Endothelial cell of umbilical vein (primary cell): Measurements from ENCODE around the gene CFP. TPM values are rescaled to one million over a fixed set of nuclear protein-coding genes. Genes with fewer than 3 reads are reported as not detected.

Experiments
- BruUV-seq: library from RNA; stranded (reverse); fragments of 400-500 nt; replicated peaks from 2 replicates; lab custom pipeline; 2021; lab: Mats Ljungman, UMichigan
- CTCF ChIA-PET: fragments of 300-600, 350-600 bp; sonication (Branson Sonifier 250); formaldehyde crosslinking; loops from one replicate; lab custom pipeline; 2021; ENCODE audit warnings: antibody characterized with exemption, inconsistent platforms; lab: Charles Lee
- POLR2A ChIA-PET: fragments of 300-600, 350-600 bp; sonication (Branson Sonifier 250); formaldehyde crosslinking; loops from one replicate; lab custom pipeline; 2021; ENCODE audit warnings: antibody characterized with exemption, inconsistent platforms; lab: Charles Lee
- DNase-seq: peaks from one replicate; pipeline ENCODE4 v3.0.0-alpha.2; 2011; ENCODE audit warnings: low read depth, low spot score
- FAIRE-seq: peaks from 2 replicates; lab custom pipeline; 2011; peaks lifted over from hg19 to GRCh38; lab: Jason Lieb, UNC
- H2AFZ ChIP-seq: 2 replicates; pipeline ENCODE4 v1.6.0; 2012; ENCODE audit warnings: low read depth, low read length, control low read depth, inconsistent platforms
- H3K27ac ChIP-seq: 2 replicates; pipeline ENCODE4 v1.5.1; 2011; ENCODE audit warnings: low read depth, mild to moderate bottlenecking, control low read depth, low read length, moderate library complexity; ENCODE audit not compliant: insufficient read depth
- H3K27me3 ChIP-seq, 2 experiments: 2 replicates each; pipeline versions ENCODE4 v1.6.0 to v1.6.1; 2011; ENCODE audit warnings: low read length in 2 of 2, mixed read lengths in 1 of 2; ENCODE audit not compliant: control insufficient read depth in 2 of 2, insufficient read depth in 2 of 2
- H3K36me3 ChIP-seq, 2 experiments: 2 replicates in 1 of 2; 3 replicates in 1 of 2; pipeline ENCODE4 v1.5.1; 2011; ENCODE audit warnings: low read length in 2 of 2, mild to moderate bottlenecking in 1 of 2, moderate library complexity in 1 of 2; ENCODE audit not compliant: control insufficient read depth in 2 of 2, insufficient read depth in 2 of 2; ENCODE audit errors: extremely low read depth in 1 of 2
- H3K4me1 ChIP-seq: 3 replicates; pipeline ENCODE4 v1.5.1; 2011; ENCODE audit warnings: mild to moderate bottlenecking, low read length; ENCODE audit not compliant: control insufficient read depth, insufficient read depth; ENCODE audit errors: extremely low read depth
- H3K4me2 ChIP-seq: 2 replicates; pipeline ENCODE4 v1.6.1; 2011; ENCODE audit warnings: low read length, control low read depth, mixed read lengths; ENCODE audit not compliant: insufficient read depth
- H3K4me3 ChIP-seq, 3 experiments: fragments of 200-600 bp in 1 of 3; sonication (generic), shearing (Covaris generic) in 1 of 3; replicated peaks in 1 of 3; 2 replicates each; pipeline ENCODE4 v1.5.1; 2011 to 2016; ENCODE audit warnings: control low read depth in 3 of 3, low read length in 3 of 3, mild to moderate bottlenecking in 2 of 3, inconsistent platforms in 1 of 3, low read depth in 1 of 3, moderate library complexity in 1 of 3; ENCODE audit not compliant: insufficient read depth in 1 of 3
- H3K79me2 ChIP-seq: 2 replicates; pipeline ENCODE4 v1.6.0; 2012; ENCODE audit warnings: low read length, inconsistent platforms; ENCODE audit not compliant: control insufficient read depth, insufficient read depth
- H3K9ac ChIP-seq: replicated peaks from 2 replicates; pipeline ENCODE3; 2011; ENCODE audit warnings: low read length, control low read depth; ENCODE audit not compliant: insufficient read depth; ENCODE audit errors: extremely low read depth
- H3K9me1 ChIP-seq: replicated peaks from 3 replicates; pipeline ENCODE4 v1.6.0; 2011; ENCODE audit warnings: mild to moderate bottlenecking, low read length; ENCODE audit not compliant: control insufficient read depth, insufficient read depth; ENCODE audit errors: extremely low read depth
- H3K9me3 ChIP-seq: replicated peaks from 2 replicates; pipeline ENCODE4 v1.5.1; 2012; ENCODE audit warnings: low read length, inconsistent platforms; ENCODE audit not compliant: control insufficient read depth, insufficient read depth
- H4K20me1 ChIP-seq: replicated peaks from 2 replicates; pipeline ENCODE3; 2011; ENCODE audit warnings: mild to moderate bottlenecking, low read length; ENCODE audit not compliant: control insufficient read depth, insufficient read depth; ENCODE audit errors: extremely low read depth
- GATA2 ChIP-seq: IDR thresholded peaks from 2 replicates; pipeline ENCODE4 v1.7.0; 2011; ENCODE audit warnings: low read depth, mild to moderate bottlenecking, moderate library complexity, mixed read lengths, low read length; ENCODE audit not compliant: insufficient read length, insufficient read depth
- dilution Hi-C: fragments of 300-500 bp; cut with MboI; formaldehyde crosslinking; loops from one replicate; pipeline ENCODE4 v1.15.0; 2019; ENCODE audit warnings: low sequenced_read_pairs; ENCODE audit not compliant: extremely low pct_ligation_motif_present
- intact Hi-C: fragments of 100-400 bp; cut with micrococcal nuclease; formaldehyde crosslinking; loops from one replicate; pipeline ENCODE4 v1.10.0; 2022
- microRNA-seq: library from miRNA; unstranded; fragments of <30 nt; microRNA quantifications from one replicate; pipeline ENCODE4 v1.2.0, GENCODE V29; 2021; ENCODE audit warnings: borderline number of aligned reads, borderline replicate concordance
- polyA plus RNA-seq, 4 experiments: library from polyadenylated mRNA; depleted of rRNA in 3 of 4; stranded (reverse) in 3 of 4; unstranded in 1 of 4; fragments of >200 nt; gene quantifications; 2 replicates each; pipeline versions ENCODE4 v1.2.1 to v1.2.3, GENCODE V29; 2011 to 2012; ENCODE audit warnings: missing spikeins in 1 of 4
- small RNA-seq: library from RNA; depleted of rRNA; stranded (forward); fragments of <200 nt; gene quantifications from one replicate; pipeline ENCODE3, GENCODE V24; 2012; ENCODE audit warnings: low replicate concordance, low read depth; ENCODE audit not compliant: insufficient read depth, insufficient read length
- total RNA-seq: library from RNA; stranded (reverse); gene quantifications from 2 replicates; pipeline ENCODE4 v1.2.3, GENCODE V29; 2021

CFP gene
- total and polyA plus RNA-seq, 2 donors (not counting 3 experiments of a cell fraction or from before 2014, with no cell fraction given): 0.69 to 1.00 TPM

DNA sequence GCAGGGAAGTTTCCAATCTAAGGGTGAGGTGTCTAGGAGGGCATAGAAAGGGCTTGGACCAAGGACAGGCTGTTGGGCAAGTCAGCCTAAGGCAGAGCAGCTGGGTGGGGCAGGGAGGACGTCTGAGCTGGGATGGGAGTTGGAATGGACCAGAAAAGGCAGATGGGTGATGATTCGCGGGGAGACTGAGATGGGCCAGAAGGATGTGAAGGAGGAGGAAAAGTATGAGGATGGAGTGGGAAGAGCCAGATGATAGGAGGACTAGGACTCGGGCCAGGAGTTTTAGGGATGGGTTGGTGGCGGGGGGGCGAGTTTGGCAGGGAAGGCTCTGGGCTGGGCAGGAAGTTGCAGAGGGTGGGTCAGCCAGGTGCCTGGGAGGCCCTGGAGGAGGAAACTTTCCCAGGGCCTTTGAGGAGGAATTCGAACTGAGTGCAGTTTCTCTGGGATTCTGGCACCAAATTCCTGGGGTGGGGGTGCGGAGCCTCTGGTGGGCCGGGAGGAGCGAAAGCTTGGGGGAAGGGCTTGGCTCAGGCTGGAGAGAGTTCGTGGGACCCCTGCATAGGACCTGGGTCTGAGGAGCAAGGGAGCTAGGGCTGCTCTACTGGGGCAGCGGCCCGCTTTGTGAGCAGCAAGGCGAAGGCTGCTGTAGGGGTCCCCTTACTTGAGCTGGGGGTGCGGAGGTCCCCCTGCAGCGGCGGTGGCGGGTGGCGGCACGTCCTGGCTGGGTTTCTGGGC lies 56.2 kb downstream of the CFP start:
- Histone ChIP-seq H3K36me3 (peaks cover 0 to 6% of the 10 kb centered on the region in 2 experiments), H3K9me3 (no peaks in the 10 kb centered on the region), H3K27ac (no peak overlapping the region), H3K4me2 (no peak overlapping the region), H3K27me3 (no peaks in the 10 kb centered on the region), H2AFZ (no peak overlapping the region), H3K79me2 (no peaks in the 10 kb centered on the region), H3K4me3 (no peak overlapping the region), H3K9me1 (no peaks in the 10 kb centered on the region), H4K20me1 (no peaks in the 10 kb centered on the region), H3K9ac (no peak overlapping the region), H3K4me1 (peaks cover 3% of the 10 kb centered on the region)
- dilution Hi-C loops (no loop called here), intact Hi-C loops (no loop called here)
- ChIA-PET POLR2A (no interaction called here), CTCF (no interaction called here)
- no peak for TF ChIP-seq GATA2
- FAIRE-seq (no peak), DNase-seq (no peak)
- no TSS peak for BruUV-seq

Small RNA genes within 50 kb of the gene (microRNA-seq; reads per million reads assigned to microRNA genes)
- not detected for gene MIR4769

Small RNA genes within 50 kb of the gene (small RNA-seq; reads per million reads assigned to genes)
- gene MIR4769: not detected

Other genes with a start within 250 kb of the CFP start
- 7.5 TPM in 2 replicates for gene ZNF41, start 146.7 kb downstream of the CFP start, total RNA-seq
- gene ZNF41, start 146.7 kb downstream of the CFP start, polyA plus RNA-seq: 2.1 and 2.9 TPM in 2 replicates
- gene ARAF, start 68.7 kb downstream of the CFP start, total RNA-seq: 58.6 and 62.7 TPM in 2 replicates
- 69.5 and 77.2 TPM in 2 replicates for gene ARAF, start 68.7 kb downstream of the CFP start, polyA plus RNA-seq
- 104 and 124 TPM in 2 replicates for gene TIMP1, start 47.5 kb downstream of the CFP start, total RNA-seq
- gene TIMP1, start 47.5 kb downstream of the CFP start, polyA plus RNA-seq: 277 and 382 TPM in 2 replicates
- not detected in 2 replicates for gene SYN1, start 10.1 kb downstream of the CFP start, total RNA-seq
- gene SYN1, start 10.1 kb downstream of the CFP start, polyA plus RNA-seq: not detected in 2 replicates
- 27.5 and 28.7 TPM in 2 replicates for gene ELK1, start 20.6 kb upstream of the CFP start, total RNA-seq
- gene ELK1, start 20.6 kb upstream of the CFP start, polyA plus RNA-seq: 18.3 and 21.0 TPM in 2 replicates
- gene UXT, start 29.2 kb upstream of the CFP start, total RNA-seq: 91.2 and 95.7 TPM in 2 replicates
- gene UXT, start 29.2 kb upstream of the CFP start, polyA plus RNA-seq: 153 and 164 TPM in 2 replicates
- 6.4 and 9.6 TPM in 2 replicates for gene ZNF81, start 207.0 kb upstream of the CFP start, total RNA-seq
- gene ZNF81, start 207.0 kb upstream of the CFP start, polyA plus RNA-seq: 2.1 and 2.7 TPM in 2 replicates